ENCODE data around the gene TEX10.

DNA sequence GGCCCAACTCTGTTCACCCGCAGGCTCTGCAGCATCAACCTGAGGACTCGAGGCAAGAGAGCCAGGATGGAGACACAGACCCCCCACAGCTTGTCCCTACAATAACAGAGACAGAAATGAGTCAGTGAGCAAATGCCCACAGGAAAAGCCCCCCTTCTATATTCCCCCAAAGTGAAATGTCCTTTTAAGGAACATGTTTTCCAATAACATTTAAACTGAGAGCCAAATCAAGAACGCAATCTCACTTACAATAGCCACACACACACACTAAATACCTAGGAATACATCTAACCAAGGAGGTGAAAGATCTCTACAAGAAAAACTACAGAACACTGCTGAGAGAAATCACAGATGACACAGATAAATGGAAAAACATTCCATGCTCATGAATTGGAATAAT lies 49.0 kb downstream of the TEX10 start:
- TF ChIP-seq, protein P1, sequence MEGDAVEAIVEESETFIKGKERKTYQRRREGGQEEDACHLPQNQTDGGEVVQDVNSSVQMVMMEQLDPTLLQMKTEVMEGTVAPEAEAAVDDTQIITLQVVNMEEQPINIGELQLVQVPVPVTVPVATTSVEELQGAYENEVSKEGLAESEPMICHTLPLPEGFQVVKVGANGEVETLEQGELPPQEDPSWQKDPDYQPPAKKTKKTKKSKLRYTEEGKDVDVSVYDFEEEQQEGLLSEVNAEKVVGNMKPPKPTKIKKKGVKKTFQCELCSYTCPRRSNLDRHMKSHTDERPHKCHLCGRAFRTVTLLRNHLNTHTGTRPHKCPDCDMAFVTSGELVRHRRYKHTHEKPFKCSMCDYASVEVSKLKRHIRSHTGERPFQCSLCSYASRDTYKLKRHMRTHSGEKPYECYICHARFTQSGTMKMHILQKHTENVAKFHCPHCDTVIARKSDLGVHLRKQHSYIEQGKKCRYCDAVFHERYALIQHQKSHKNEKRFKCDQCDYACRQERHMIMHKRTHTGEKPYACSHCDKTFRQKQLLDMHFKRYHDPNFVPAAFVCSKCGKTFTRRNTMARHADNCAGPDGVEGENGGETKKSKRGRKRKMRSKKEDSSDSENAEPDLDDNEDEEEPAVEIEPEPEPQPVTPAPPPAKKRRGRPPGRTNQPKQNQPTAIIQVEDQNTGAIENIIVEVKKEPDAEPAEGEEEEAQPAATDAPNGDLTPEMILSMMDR (IDR thresholded peaks at IDR 0.05), result no peak
- no peak for TF ChIP-seq EP300 (IDR thresholded peaks at IDR 0.05)
- TF ChIP-seq POLR2AphosphoS5 (IDR thresholded peaks at IDR 0.05), result no peak

All from suprapubic skin (tissue), 4 donors.